H9 (cell line): ENCODE data around the gene MAST2. TPM values are rescaled to one million over a fixed set of nuclear protein-coding genes. Genes with fewer than 3 reads are reported as not detected.

Source experiments
- DNase-seq: peaks from one replicate; pipeline ENCODE4 v3.0.0-alpha.2; 2017
- H2AFZ ChIP-seq: one replicate; pipeline ENCODE4 v1.6.1; 2013; ENCODE audit warnings: mild to moderate bottlenecking, low read length, control low read depth, moderate library complexity
- H2AK5ac ChIP-seq: 2 replicates; pipeline ENCODE4 v1.6.1; 2013; ENCODE audit warnings: low read length, control low read depth, mixed read lengths; ENCODE audit not compliant: insufficient read length
- H2BK120ac ChIP-seq: one replicate; pipeline ENCODE4 v1.6.1; 2013; ENCODE audit warnings: low read depth, mild to moderate bottlenecking, low read length, control low read depth, inconsistent platforms; ENCODE audit not compliant: poor library complexity, severe bottlenecking
- H2BK12ac ChIP-seq: 2 replicates; pipeline ENCODE4 v1.6.1; 2013; ENCODE audit warnings: low read length, control low read depth, mixed read lengths, low read depth; ENCODE audit not compliant: insufficient read length
- H2BK15ac ChIP-seq: 2 replicates; pipeline ENCODE4 v1.6.1; 2013; ENCODE audit warnings: low read depth, low read length, control low read depth
- H2BK20ac ChIP-seq: one replicate; pipeline ENCODE4 v1.6.1; 2013; ENCODE audit warnings: low read depth, mild to moderate bottlenecking, low read length, control low read depth, inconsistent platforms; ENCODE audit not compliant: poor library complexity, severe bottlenecking
- H2BK5ac ChIP-seq: 2 replicates; pipeline ENCODE4 v1.6.1; 2013; ENCODE audit warnings: low read length, control low read depth, mixed read lengths; ENCODE audit not compliant: insufficient read length
- H3K14ac ChIP-seq: 2 replicates; pipeline ENCODE4 v1.6.1; 2013; ENCODE audit warnings: low read length, control low read depth; ENCODE audit not compliant: insufficient read depth
- H3K18ac ChIP-seq: 2 replicates; pipeline ENCODE4 v1.6.1; 2013; ENCODE audit warnings: low read depth, mild to moderate bottlenecking, mixed read lengths, low read length, control low read depth; ENCODE audit not compliant: insufficient read length
- H3K23ac ChIP-seq: 2 replicates; pipeline ENCODE4 v1.6.1; 2013; ENCODE audit warnings: low read length, control low read depth, mixed read lengths, low read depth; ENCODE audit not compliant: insufficient read length
- H3K23me2 ChIP-seq: 2 replicates; pipeline ENCODE4 v1.6.1; 2013; ENCODE audit warnings: low read depth, mild to moderate bottlenecking, mixed read lengths, low read length, control low read depth; ENCODE audit not compliant: insufficient read length, poor library complexity, severe bottlenecking
- H3K27ac ChIP-seq: 2 replicates; pipeline ENCODE4 v1.5.1; 2013; ENCODE audit warnings: low read length, control low read depth, mixed read lengths, low read depth; ENCODE audit not compliant: insufficient read length
- H3K27me3 ChIP-seq: 2 replicates; pipeline ENCODE4 v1.6.1; 2013; ENCODE audit warnings: low read length, control low read depth, inconsistent platforms; ENCODE audit not compliant: insufficient read depth
- H3K4ac ChIP-seq: 2 replicates; pipeline ENCODE4 v1.6.1; 2013; ENCODE audit warnings: low read depth, mild to moderate bottlenecking, control low read depth, inconsistent platforms, low read length, moderate library complexity
- H3K4me1 ChIP-seq: 2 replicates; pipeline ENCODE4 v1.6.1; 2013; ENCODE audit warnings: low read length, control low read depth, inconsistent platforms; ENCODE audit not compliant: insufficient read depth
- H3K4me2 ChIP-seq: 2 replicates; pipeline ENCODE4 v1.6.1; 2013; ENCODE audit warnings: low read length, control low read depth, mixed read lengths; ENCODE audit not compliant: insufficient read length, insufficient read depth
- H3K56ac ChIP-seq: 2 replicates; pipeline ENCODE4 v1.6.1; 2013; ENCODE audit warnings: low read depth, mild to moderate bottlenecking, mixed read lengths, low read length, control low read depth; ENCODE audit not compliant: insufficient read length
- H3K79me1 ChIP-seq: 2 replicates; pipeline ENCODE4 v1.6.1; 2013; ENCODE audit warnings: low read depth, mild to moderate bottlenecking, moderate library complexity, low read length, control low read depth, inconsistent platforms; ENCODE audit not compliant: insufficient read depth, poor library complexity, severe bottlenecking
- H3K79me2 ChIP-seq: 2 replicates; pipeline ENCODE4 v1.6.1; 2013; ENCODE audit warnings: low read length, control low read depth, inconsistent platforms; ENCODE audit not compliant: insufficient read depth
- H3K9ac ChIP-seq: 2 replicates; pipeline ENCODE4 v1.6.1; 2013; ENCODE audit warnings: low read length, control low read depth, mixed read lengths; ENCODE audit not compliant: insufficient read length; ENCODE audit errors: extremely low read depth
- H3K9me3 ChIP-seq: one replicate; pipeline ENCODE4 v1.6.1; 2013; ENCODE audit warnings: low read depth, low read length, inconsistent platforms; ENCODE audit not compliant: control insufficient read depth
- H3T11ph ChIP-seq: one replicate; pipeline ENCODE4 v1.6.1; 2013; ENCODE audit warnings: mild to moderate bottlenecking, low read length, control low read depth, inconsistent platforms
- H4K20me1 ChIP-seq: one replicate; pipeline ENCODE4 v1.6.1; 2013; ENCODE audit not compliant: control insufficient read depth, insufficient read length, insufficient read depth
- H4K5ac ChIP-seq: 2 replicates; pipeline ENCODE4 v1.6.1; 2013; ENCODE audit warnings: low read depth, mild to moderate bottlenecking, mixed read lengths, low read length, control low read depth; ENCODE audit not compliant: insufficient read length
- H4K8ac ChIP-seq: replicated peaks from 2 replicates; pipeline ENCODE4 v1.6.1; 2013; ENCODE audit warnings: low read length, control low read depth, mixed read lengths, low read depth; ENCODE audit not compliant: insufficient read length
- H4K91ac ChIP-seq: 2 replicates; pipeline ENCODE4 v1.6.1; 2013; ENCODE audit warnings: low read depth, mild to moderate bottlenecking, moderate library complexity, mixed read lengths, low read length, control low read depth; ENCODE audit not compliant: insufficient read length
- H3K27ac Mint-ChIP-seq, 3 experiments: 2 replicates in 2 of 3; 3 replicates in 1 of 3; pipeline ENCODE4 v1.8.0; 2020 to 2021; ENCODE audit warnings: mixed read lengths in 3 of 3, mild to moderate bottlenecking in 1 of 3, moderate library complexity in 1 of 3
- H3K27me3 Mint-ChIP-seq: 2 replicates; pipeline ENCODE4 v1.8.0; 2021; ENCODE audit warnings: low read depth, mild to moderate bottlenecking, moderate library complexity, mixed read lengths
- H3K36me3 Mint-ChIP-seq, 3 experiments: 2 replicates in 2 of 3; 3 replicates in 1 of 3; pipeline ENCODE4 v1.8.0; 2020 to 2021; ENCODE audit warnings: low read depth in 3 of 3, mixed read lengths in 3 of 3; ENCODE audit not compliant: insufficient read depth in 1 of 3
- H3K4me1 Mint-ChIP-seq, 2 experiments: 2 replicates each; pipeline ENCODE4 v1.8.0; 2020; ENCODE audit warnings: mixed read lengths in 2 of 2
- H3K4me3 Mint-ChIP-seq, 2 experiments: 2 replicates in 1 of 2; 3 replicates in 1 of 2; pipeline ENCODE4 v1.8.0; 2020 to 2021; ENCODE audit warnings: mild to moderate bottlenecking in 2 of 2, mixed read lengths in 2 of 2, moderate library complexity in 1 of 2
- H3K9me3 Mint-ChIP-seq, 2 experiments: 2 replicates in 1 of 2; 3 replicates in 1 of 2; pipeline ENCODE4 v1.8.0; 2020; ENCODE audit warnings: mild to moderate bottlenecking in 2 of 2, mixed read lengths in 2 of 2, moderate library complexity in 1 of 2
- WGBS: extraction: QIAGEN DNeasy Blood & Tissue Kit; methylation state at CpG from one replicate; pipeline ENCODE4 v1.1.7; 2013; ENCODE audit warnings: missing lambda C conversion rate, low lambda C conversion rate, mixed read lengths; ENCODE audit not compliant: insufficient read length; ENCODE audit errors: extremely low coverage; 5-methylcytosine and 5-hydroxymethylcytosine counted together
- total RNA-seq: library from RNA; stranded (reverse); gene quantifications from 2 replicates; pipeline ENCODE4 v1.2.1, GENCODE V29; 2021
- TF ChIP-seq, protein P1 (sequence below): fragments of 200-600 bp; sonication (generic); conservative IDR thresholded peaks from 3 replicates; pipeline ENCODE4 v1.8.0; 2021; ENCODE audit warnings: antibody characterized with exemption, mild to moderate bottlenecking

Gene MAST2
- total RNA-seq, 1 experiment from 2014 or later: 28.8 TPM

DNA sequence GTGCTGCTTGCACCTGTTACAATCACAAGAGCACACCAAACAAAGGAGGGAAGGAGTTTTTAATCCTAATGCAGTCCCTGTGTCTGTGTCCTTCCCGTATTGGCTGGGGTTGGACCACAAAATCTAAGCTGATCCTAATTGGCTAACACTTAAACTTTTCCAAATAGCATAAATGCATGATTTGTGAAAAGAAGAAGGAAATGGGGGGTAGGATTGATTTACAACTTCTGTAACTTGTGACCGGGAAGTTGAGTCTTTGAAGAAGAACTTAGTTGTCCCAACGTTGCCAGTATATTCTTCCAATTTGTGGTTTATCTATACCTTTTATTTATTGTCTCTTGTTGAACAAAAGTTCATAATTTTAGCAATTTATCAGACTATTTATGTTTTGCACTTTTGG is 41.1 kb upstream of the MAST2 start:
- H2AFZ ChIP-seq: no peak overlapping the region
- H2BK5ac ChIP-seq: no peak overlapping the region
- no peak overlapping the region for H3K4me2 ChIP-seq
- H2BK120ac ChIP-seq: no peak overlapping the region
- WGBS: no CpG with 5 or more reads among the region's 3 CpGs
- TF ChIP-seq, protein P1, sequence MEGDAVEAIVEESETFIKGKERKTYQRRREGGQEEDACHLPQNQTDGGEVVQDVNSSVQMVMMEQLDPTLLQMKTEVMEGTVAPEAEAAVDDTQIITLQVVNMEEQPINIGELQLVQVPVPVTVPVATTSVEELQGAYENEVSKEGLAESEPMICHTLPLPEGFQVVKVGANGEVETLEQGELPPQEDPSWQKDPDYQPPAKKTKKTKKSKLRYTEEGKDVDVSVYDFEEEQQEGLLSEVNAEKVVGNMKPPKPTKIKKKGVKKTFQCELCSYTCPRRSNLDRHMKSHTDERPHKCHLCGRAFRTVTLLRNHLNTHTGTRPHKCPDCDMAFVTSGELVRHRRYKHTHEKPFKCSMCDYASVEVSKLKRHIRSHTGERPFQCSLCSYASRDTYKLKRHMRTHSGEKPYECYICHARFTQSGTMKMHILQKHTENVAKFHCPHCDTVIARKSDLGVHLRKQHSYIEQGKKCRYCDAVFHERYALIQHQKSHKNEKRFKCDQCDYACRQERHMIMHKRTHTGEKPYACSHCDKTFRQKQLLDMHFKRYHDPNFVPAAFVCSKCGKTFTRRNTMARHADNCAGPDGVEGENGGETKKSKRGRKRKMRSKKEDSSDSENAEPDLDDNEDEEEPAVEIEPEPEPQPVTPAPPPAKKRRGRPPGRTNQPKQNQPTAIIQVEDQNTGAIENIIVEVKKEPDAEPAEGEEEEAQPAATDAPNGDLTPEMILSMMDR: no peak
- Mint-ChIP-seq H3K27me3 (no peaks in the 10 kb centered on the region; the same call in 1 of the 2 replicates), H3K36me3 (peaks cover 0 to 2% (median 0%) of the 10 kb centered on the region in 3 experiments; a peak in 2 of 7 replicates), H3K4me3 (no peak overlapping the region), H3K9me3 (peaks cover 5 to 6% of the 10 kb centered on the region in 2 experiments; a peak in 4 of 5 replicates), H3K4me1 (no peaks in the 10 kb centered on the region), H3K27ac (no peak overlapping the region)
- no peak overlapping the region for H3K9ac ChIP-seq
- H3T11ph ChIP-seq: no peak overlapping the region
- H4K91ac ChIP-seq: no peak overlapping the region
- no peaks in the 10 kb centered on the region for H3K27me3 ChIP-seq
- H3K4ac ChIP-seq: no peak overlapping the region
- no peak overlapping the region for H4K5ac ChIP-seq
- no peak overlapping the region for H3K27ac ChIP-seq
- no peak overlapping the region for H3K56ac ChIP-seq
- H3K79me2 ChIP-seq: no peaks in the 10 kb centered on the region
- H3K18ac ChIP-seq: no peak overlapping the region
- no peaks in the 10 kb centered on the region for H3K79me1 ChIP-seq
- H3K23ac ChIP-seq: no peak overlapping the region
- no peak overlapping the region for H4K8ac ChIP-seq
- DNase-seq: no peak
- no peak overlapping the region for H2BK20ac ChIP-seq
- H4K20me1 ChIP-seq: no peaks in the 10 kb centered on the region
- no peak overlapping the region for H2AK5ac ChIP-seq
- H3K9me3 ChIP-seq: no peaks in the 10 kb centered on the region
- H2BK12ac ChIP-seq: no peak overlapping the region
- no peak overlapping the region for H2BK15ac ChIP-seq
- no peak overlapping the region for H3K14ac ChIP-seq
- H3K4me1 ChIP-seq: no peaks in the 10 kb centered on the region
- H3K23me2 ChIP-seq: no peaks in the 10 kb centered on the region
